ENCODE measurements around the gene SLC22A17.
A peak's percentile ranks its signal among the peaks of the same experiment; 100 is the strongest.
"Not testable (repeated sequence)": the region's sequence is repeated elsewhere in the genome, so short reads cannot be mapped to it uniquely, and the experiment has no call there.

SLC22A17 gene

GRCh38 chr14:23386999-23387398 lies 34.3 kb upstream of the SLC22A17 start:
- ATAC-seq (replicated peaks) (no peak), DNase-seq (no peak)
- no peaks in the 10 kb centered on the region for H3K36me3 Mint-ChIP-seq
- H3K27ac Mint-ChIP-seq: no peak overlapping the region
- H3K4me3 Mint-ChIP-seq: no peak overlapping the region
- peaks cover 48 to 56% of the 10 kb centered on the region in 2 donors for H3K27me3 Mint-ChIP-seq
- H3K4me1 Mint-ChIP-seq: peaks cover 1 to 2% of the 10 kb centered on the region in 2 donors
- no peaks in the 10 kb centered on the region for H3K9me3 Mint-ChIP-seq

- peaks cover 48 to 56% of the 10 kb centered on the region in 2 donors for H3K27me3 Mint-ChIP-seq
- not testable (repeated sequence) for H3K4me1 Mint-ChIP-seq; H3K36me3 Mint-ChIP-seq; H3K27ac Mint-ChIP-seq; DNase-seq; H3K4me3 Mint-ChIP-seq; ATAC-seq (replicated peaks); H3K9me3 Mint-ChIP-seq
Measured at GRCh38 chr14:23386266-23386657, 33.6 kb upstream of the SLC22A17 start.

GRCh38 chr14:23385642-23386265 lies 33.1 kb upstream of the SLC22A17 start:
- Mint-ChIP-seq H3K36me3 (no peaks in the 10 kb centered on the region), H3K9me3 (no peaks in the 10 kb centered on the region), H3K27ac (no peak overlapping the region), H3K4me1 (peaks cover 2 to 5% of the 10 kb centered on the region in 2 donors), H3K4me3 (no peak overlapping the region), H3K27me3 (peaks cover 52 to 61% of the 10 kb centered on the region in 2 donors)
- ATAC-seq (replicated peaks) (no peak), DNase-seq (no peak)

GRCh38 chr14:23385244-23385641 lies 32.6 kb upstream of the SLC22A17 start:
- DNase-seq (no peak), ATAC-seq (replicated peaks) (no peak)
- Mint-ChIP-seq H3K27me3 (peaks cover 53 to 60% of the 10 kb centered on the region in 2 donors), H3K27ac (no peak overlapping the region), H3K9me3 (no peaks in the 10 kb centered on the region), H3K4me1 (peaks cover 2 to 5% of the 10 kb centered on the region in 2 donors), H3K4me3 (no peak overlapping the region), H3K36me3 (no peaks in the 10 kb centered on the region)

GRCh38 chr14:23384364-23385080 lies 31.8 kb upstream of the SLC22A17 start:
- Mint-ChIP-seq H3K4me1 (peaks cover 2 to 5% of the 10 kb centered on the region in 2 donors), H3K27ac (no peak overlapping the region), H3K9me3 (no peaks in the 10 kb centered on the region), H3K27me3 (peaks cover 46 to 60% of the 10 kb centered on the region in 2 donors), H3K36me3 (no peaks in the 10 kb centered on the region), H3K4me3 (no peak overlapping the region)
- DNase-seq: no peak
- no peak for ATAC-seq (replicated peaks)

GRCh38 chr14:23382731-23383440 lies 30.2 kb upstream of the SLC22A17 start:
- ATAC-seq (replicated peaks): no peak
- Mint-ChIP-seq H3K9me3 (no peaks in the 10 kb centered on the region), H3K27me3 (peaks cover 29 to 57% of the 10 kb centered on the region in 2 donors), H3K36me3 (no peaks in the 10 kb centered on the region), H3K4me1 (peaks cover under 1 to 5% of the 10 kb centered on the region in 2 donors), H3K4me3 (no peak overlapping the region), H3K27ac (no peak overlapping the region)
- DNase-seq: no peak

GRCh38 chr14:23382276-23382675 lies 29.6 kb upstream of the SLC22A17 start:
- Mint-ChIP-seq H3K4me3 (no peak overlapping the region), H3K9me3 (no peaks in the 10 kb centered on the region), H3K27ac (no peak overlapping the region), H3K27me3 (peaks cover 27 to 55% of the 10 kb centered on the region in 2 donors), H3K4me1 (peaks cover 2 to 5% of the 10 kb centered on the region in 2 donors), H3K36me3 (no peaks in the 10 kb centered on the region)
- no peak for DNase-seq
- no peak for ATAC-seq (replicated peaks)

GRCh38 chr14:23381871-23382270 lies 29.2 kb upstream of the SLC22A17 start:
- Mint-ChIP-seq H3K27ac (no peak overlapping the region), H3K36me3 (no peaks in the 10 kb centered on the region), H3K9me3 (no peaks in the 10 kb centered on the region), H3K27me3 (peaks cover 28 to 56% of the 10 kb centered on the region in 2 donors), H3K4me1 (peaks cover 2 to 5% of the 10 kb centered on the region in 2 donors), H3K4me3 (no peak overlapping the region)
- ATAC-seq (replicated peaks) (no peak), DNase-seq (no peak)

GRCh38 chr14:23380976-23381375 lies 28.3 kb upstream of the SLC22A17 start:
- no peak for ATAC-seq (replicated peaks)
- H3K27ac Mint-ChIP-seq: no peak overlapping the region
- H3K4me1 Mint-ChIP-seq: peaks cover 2 to 5% of the 10 kb centered on the region in 2 donors
- H3K4me3 Mint-ChIP-seq: no peak overlapping the region
- peaks cover 28 to 50% of the 10 kb centered on the region in 2 donors for H3K27me3 Mint-ChIP-seq
- H3K36me3 Mint-ChIP-seq: no peaks in the 10 kb centered on the region
- DNase-seq: no peak
- H3K9me3 Mint-ChIP-seq: no peaks in the 10 kb centered on the region

GRCh38 chr14:23380197-23380914 lies 27.7 kb upstream of the SLC22A17 start:
- Mint-ChIP-seq H3K9me3 (no peaks in the 10 kb centered on the region), H3K4me1 (peaks cover 2 to 5% of the 10 kb centered on the region in 2 donors), H3K27ac (no peak overlapping the region), H3K36me3 (no peaks in the 10 kb centered on the region), H3K27me3 (peaks cover 28 to 48% of the 10 kb centered on the region in 2 donors), H3K4me3 (no peak overlapping the region)
- DNase-seq (no peak), ATAC-seq (replicated peaks) (peak; percentile 6 to 21)

GRCh38 chr14:23379366-23380196 lies 26.9 kb upstream of the SLC22A17 start:
- Mint-ChIP-seq H3K36me3 (no peaks in the 10 kb centered on the region), H3K4me3 (no peak overlapping the region), H3K4me1 (peaks cover 2 to 5% of the 10 kb centered on the region in 2 donors), H3K27me3 (peaks cover 27 to 48% of the 10 kb centered on the region in 2 donors), H3K27ac (no peak overlapping the region), H3K9me3 (no peaks in the 10 kb centered on the region)
- DNase-seq (peak; percentile 16), ATAC-seq (replicated peaks) (peak; percentile 73 to 86)

- no peak for ATAC-seq (replicated peaks)
- Mint-ChIP-seq H3K36me3 (no peaks in the 10 kb centered on the region), H3K9me3 (no peaks in the 10 kb centered on the region), H3K27ac (no peak overlapping the region), H3K4me3 (no peak overlapping the region), H3K4me1 (peaks cover 2 to 5% of the 10 kb centered on the region in 2 donors), H3K27me3 (peaks cover 24 to 39% of the 10 kb centered on the region in 2 donors)
- DNase-seq: no peak
Measured at GRCh38 chr14:23378612-23379220, 26.0 kb upstream of the SLC22A17 start.
